WTC11 (cell line): Measurements from ENCODE around the gene ALOX15B. TPM values are rescaled to one million over a fixed set of nuclear protein-coding genes. Genes with fewer than 3 reads are reported as not detected.

Experiments used
- ATAC-seq: fragments of 200-7000 bp; cut with Tn5 transposase; 2 replicates; pipeline ENCODE4 v1.10.0; 2021; ENCODE audit warnings: mild to moderate bottlenecking, moderate library complexity
- CTCF ChIA-PET: fragments of 300-600 bp; sonication (Branson Sonifier 250); formaldehyde crosslinking; loops from one replicate; lab custom pipeline; 2021; ENCODE audit warnings: antibody characterized with exemption; lab: Charles Lee
- POLR2A ChIA-PET: fragments of 350-600 bp; sonication (Branson Sonifier 250); formaldehyde crosslinking; loops from one replicate; lab custom pipeline; 2021; ENCODE audit warnings: antibody characterized with exemption; lab: Charles Lee
- DNase-seq: peaks from one replicate; pipeline ENCODE4 v3.0.0; 2021; ENCODE audit warnings: low spot score
- H3K27ac Mint-ChIP-seq: 2 replicates; pipeline ENCODE4 v1.8.0; 2021; ENCODE audit warnings: mixed read lengths
- H3K27me3 Mint-ChIP-seq: 2 replicates; pipeline ENCODE4 v1.8.0; 2021; ENCODE audit warnings: low read depth, mild to moderate bottlenecking, moderate library complexity, mixed read lengths
- H3K36me3 Mint-ChIP-seq: 2 replicates; pipeline ENCODE4 v1.8.0; 2021; ENCODE audit warnings: mixed read lengths
- H3K4me1 Mint-ChIP-seq: 2 replicates; pipeline ENCODE4 v1.8.0; 2022; ENCODE audit warnings: mixed read lengths
- H3K4me3 Mint-ChIP-seq: 2 replicates; pipeline ENCODE4 v1.8.0; 2021; ENCODE audit warnings: mild to moderate bottlenecking, moderate library complexity, mixed read lengths
- H3K9me3 Mint-ChIP-seq: 2 replicates; pipeline ENCODE4 v1.8.0; 2021; ENCODE audit warnings: mixed read lengths
- ARID4B ChIP-seq: sonication (generic); formaldehyde crosslinking; IDR thresholded peaks from 2 replicates; pipeline ENCODE4 v1.8.0; 2023; ENCODE audit warnings: missing genetic modification reagents, mild to moderate bottlenecking, borderline replicate concordance
- CTCF ChIP-seq: fragments of 200-600 bp; IDR thresholded peaks from 2 replicates; pipeline ENCODE4 v1.8.0; 2022; ENCODE audit warnings: antibody characterized with exemption
- E2F4 ChIP-seq: sonication (generic); formaldehyde crosslinking; IDR thresholded peaks from 2 replicates; pipeline ENCODE4 v1.8.1; 2022; ENCODE audit warnings: low read depth, mild to moderate bottlenecking, moderate library complexity, missing genetic modification reagents, borderline replicate concordance
- FOXK1 ChIP-seq: sonication (generic); formaldehyde crosslinking; IDR thresholded peaks from 2 replicates; pipeline ENCODE4 v1.8.0; 2022; ENCODE audit warnings: mild to moderate bottlenecking, moderate library complexity, missing genetic modification reagents
- FOXP4 ChIP-seq: sonication (generic); formaldehyde crosslinking; IDR thresholded peaks from 2 replicates; pipeline ENCODE4 v1.8.0; 2022; ENCODE audit warnings: mild to moderate bottlenecking, missing genetic modification reagents
- GTF2I ChIP-seq: fragments of 250-450 bp; sonication (Bioruptor Pico); conservative IDR thresholded peaks from 2 replicates; pipeline ENCODE4 v1.4.0; 2021; ENCODE audit warnings: mild to moderate bottlenecking
- MYBL2 ChIP-seq: sonication (generic); formaldehyde crosslinking; IDR thresholded peaks from 2 replicates; pipeline ENCODE4 v1.8.1; 2023; ENCODE audit warnings: mild to moderate bottlenecking, moderate library complexity, missing genetic modification reagents
- NFATC4 ChIP-seq: fragments of 250-450 bp; sonication (Bioruptor Pico); IDR thresholded peaks from 2 replicates; pipeline ENCODE4 v1.9.0; 2021; ENCODE audit warnings: mild to moderate bottlenecking
- NFYB ChIP-seq: sonication (generic); formaldehyde crosslinking; conservative IDR thresholded peaks from 2 replicates; pipeline ENCODE4 v1.8.0; 2022; ENCODE audit warnings: low read depth, missing genetic modification reagents
- SMAD3 ChIP-seq: sonication (generic); formaldehyde crosslinking; IDR thresholded peaks from 2 replicates; pipeline ENCODE4 v1.8.0; 2022; ENCODE audit warnings: missing genetic modification reagents, mild to moderate bottlenecking, borderline replicate concordance
- USF1 ChIP-seq: sonication (generic); formaldehyde crosslinking; IDR thresholded peaks from 2 replicates; pipeline ENCODE4 v1.8.0; 2022; ENCODE audit warnings: mild to moderate bottlenecking, missing genetic modification reagents
- ZNF263 ChIP-seq: sonication (generic); formaldehyde crosslinking; IDR thresholded peaks from 2 replicates; pipeline ENCODE4 v1.8.1; 2022; ENCODE audit warnings: low read depth, mild to moderate bottlenecking, moderate library complexity, missing genetic modification reagents
- ZNF281 ChIP-seq: sonication (generic); formaldehyde crosslinking; IDR thresholded peaks from 2 replicates; pipeline ENCODE4 v1.8.0; 2023; ENCODE audit warnings: mild to moderate bottlenecking, missing genetic modification reagents
- ZNF671 ChIP-seq: fragments of 250-450 bp; sonication (Bioruptor Pico); IDR thresholded peaks from 2 replicates; pipeline ENCODE4 v1.8.0; 2021; ENCODE audit warnings: mild to moderate bottlenecking
- total RNA-seq: library from RNA; stranded (reverse); gene quantifications from 3 replicates; pipeline ENCODE4 v1.2.3, GENCODE V29; 2021

ALOX15B gene
- total RNA-seq, 1 experiment from 2014 or later = 0.22 TPM

- ATAC-seq (peak; percentile 49), DNase-seq (no peak)
- no peak for TF ChIP-seq MYBL2
- TF ChIP-seq NFATC4 (CRISPR knock-in tag) = no peak
- TF ChIP-seq NFYB = peak; percentile 36
- TF ChIP-seq ZNF263 (CRISPR knock-in tag) = no peak
- no peak for TF ChIP-seq SMAD3 (CRISPR knock-in tag)
- H3K4me1 Mint-ChIP-seq = peaks cover 19% of the 10 kb centered on the region
- ChIA-PET POLR2A (no interaction called here), CTCF (interaction anchor here (1.0 to 2.7 kb wide), 5 partner anchors 10 to 73 kb away, joined by 3 to 15 read pairs (median 4); no protein-coding TSS in a partner anchor)
- 0 out of 2 replicates have a peak, but pooled peaks cover 4% of the 10 kb centered on the region for H3K9me3 Mint-ChIP-seq
- H3K27ac Mint-ChIP-seq = no peak overlapping the region
- H3K4me3 Mint-ChIP-seq = no peak overlapping the region
- H3K27me3 Mint-ChIP-seq = peaks cover 54% of the 10 kb centered on the region
- no peaks in the 10 kb centered on the region for H3K36me3 Mint-ChIP-seq
These were observed 32.7 kb upstream of the ALOX15B start for GRCh38 chr17:8005967-8006730.

GRCh38 chr17:8006836-8007680, 31.8 kb upstream of the ALOX15B start:
- Mint-ChIP-seq H3K4me1 (peaks cover 18% of the 10 kb centered on the region), H3K4me3 (no peak overlapping the region), H3K27me3 (peaks cover 50% of the 10 kb centered on the region), H3K36me3 (no peaks in the 10 kb centered on the region), H3K27ac (no peak overlapping the region), H3K9me3 (0 out of 2 replicates have a peak, but pooled peaks cover 4% of the 10 kb centered on the region)
- CTCF ChIA-PET = interaction anchor here (1.1 to 1.9 kb wide), 5 partner anchors 10 to 72 kb away, joined by 3 to 10 read pairs (median 4); no protein-coding TSS in a partner anchor
- DNase-seq (no peak), ATAC-seq (no peak)
- POLR2A ChIA-PET = no interaction called here
- TF ChIP-seq USF1 (CRISPR knock-in tag) (no peak), CTCF (no peak), GTF2I (CRISPR knock-in tag) (no peak), ZNF281 (CRISPR knock-in tag) (no peak), ARID4B (CRISPR knock-in tag) (no peak), E2F4 (no peak), SMAD3 (CRISPR knock-in tag) (no peak), FOXK1 (CRISPR knock-in tag) (no peak), ZNF671 (CRISPR knock-in tag) (no peak), FOXP4 (CRISPR knock-in tag) (no peak)
